Liver (tissue), 9 donors: ENCODE data around the gene LASP1. TPM values are rescaled to one million over a fixed set of nuclear protein-coding genes. Genes with fewer than 3 reads are reported as not detected.

ENCODE experiments used
- DNase-seq: peaks from one replicate; pipeline ENCODE4 v3.0.0-alpha.2; 2017; ENCODE audit warnings: low spot score
- H3K27ac ChIP-seq, 2 donors: one replicate each; pipeline ENCODE4 v1.7.0; 2013; ENCODE audit warnings: inconsistent platforms in 2 of 2, low read length in 2 of 2, control low read depth in 1 of 2, low read depth in 1 of 2, mild to moderate bottlenecking in 1 of 2
- H3K27me3 ChIP-seq, 4 donors: one replicate each; pipeline versions ENCODE4 v1.6.1 to v1.7.0; 2013; ENCODE audit warnings: low read length in 3 of 4, inconsistent platforms in 1 of 4, mild to moderate bottlenecking in 1 of 4, moderate library complexity in 1 of 4; ENCODE audit not compliant: control insufficient read depth in 4 of 4, insufficient read depth in 4 of 4
- H3K36me3 ChIP-seq, 4 donors: one replicate each; pipeline versions ENCODE4 v1.6.1 to v1.7.0; 2013; ENCODE audit warnings: low read length in 3 of 4, mild to moderate bottlenecking in 3 of 4, low read depth in 1 of 4, moderate library complexity in 1 of 4; ENCODE audit not compliant: control insufficient read depth in 4 of 4, insufficient read depth in 3 of 4
- H3K4me1 ChIP-seq, 4 donors: one replicate each; pipeline versions ENCODE4 v1.6.1 to v1.7.0; 2013; ENCODE audit warnings: low read length in 3 of 4, mild to moderate bottlenecking in 3 of 4, moderate library complexity in 1 of 4; ENCODE audit not compliant: control insufficient read depth in 4 of 4, insufficient read depth in 4 of 4
- H3K4me3 ChIP-seq, 3 donors: one replicate each; pipeline versions ENCODE4 v1.6.1 to v1.7.0; 2013; ENCODE audit warnings: low read length in 3 of 3, control low read depth in 1 of 3, low read depth in 1 of 3, mild to moderate bottlenecking in 1 of 3
- H3K9ac ChIP-seq, 2 donors: one replicate each; pipeline ENCODE4 v1.7.0; 2013; ENCODE audit warnings: low read length in 2 of 2, mild to moderate bottlenecking in 2 of 2, moderate library complexity in 2 of 2, control low read depth in 1 of 2, low read depth in 1 of 2
- H3K9me3 ChIP-seq, 4 donors: one replicate each; pipeline versions ENCODE4 v1.6.1 to v1.7.0; 2013; ENCODE audit warnings: low read length in 3 of 4; ENCODE audit not compliant: control insufficient read depth in 4 of 4
- ATF3 ChIP-seq: IDR thresholded peaks from 2 replicates; pipeline ENCODE4 v1.6.1; 2016; ENCODE audit warnings: antibody characterized with exemption
- CTCF ChIP-seq: fragments of 150-350 bp; IDR thresholded peaks from 2 replicates; pipeline ENCODE4 v1.5.1; 2017; ENCODE audit warnings: improper control_type of control experiment, low read depth, low read length; ENCODE audit not compliant: missing input control
- EGR1 ChIP-seq, 2 donors: IDR thresholded peaks; 2 replicates each; pipeline ENCODE4 v1.6.1; 2016 to 2018; ENCODE audit warnings: antibody characterized with exemption in 2 of 2, low read depth in 2 of 2
- HNF4A ChIP-seq, 2 donors: conservative IDR thresholded peaks; 2 replicates each; pipeline ENCODE4 v1.6.1; 2016; ENCODE audit warnings: antibody characterized with exemption in 2 of 2, mild to moderate bottlenecking in 2 of 2
- HNF4G ChIP-seq: IDR thresholded peaks from 2 replicates; pipeline ENCODE4 v1.6.1; 2016; ENCODE audit warnings: antibody characterized with exemption
- JUND ChIP-seq, 2 donors: IDR thresholded peaks; 2 replicates each; pipeline ENCODE4 v1.6.1; 2016; ENCODE audit warnings: antibody characterized with exemption in 2 of 2
- MAX ChIP-seq: IDR thresholded peaks from 2 replicates; pipeline ENCODE4 v1.6.1; 2016; ENCODE audit warnings: antibody characterized with exemption
- REST ChIP-seq: IDR thresholded peaks from 2 replicates; pipeline ENCODE4 v1.6.1; 2016; ENCODE audit warnings: antibody characterized with exemption, mild to moderate bottlenecking
- SP1 ChIP-seq: IDR thresholded peaks from 2 replicates; pipeline ENCODE4 v1.6.1; 2018; ENCODE audit warnings: antibody characterized with exemption, mild to moderate bottlenecking
- TAF1 ChIP-seq: conservative IDR thresholded peaks from 2 replicates; pipeline ENCODE4 v1.6.1; 2016; ENCODE audit warnings: antibody characterized with exemption, mild to moderate bottlenecking
- YY1 ChIP-seq: IDR thresholded peaks from 2 replicates; pipeline ENCODE4 v1.6.1; 2016; ENCODE audit warnings: antibody characterized with exemption, mild to moderate bottlenecking
- ZBTB33 ChIP-seq: IDR thresholded peaks from 2 replicates; pipeline ENCODE4 v1.6.1; 2016; ENCODE audit warnings: antibody characterized with exemption
- WGBS: extraction: QIAGEN DNeasy Blood & Tissue Kit; methylation state at CpG from one replicate; pipeline ENCODE4 v1.1.7; 2013; 5-methylcytosine and 5-hydroxymethylcytosine counted together
- polyA plus RNA-seq, 2 donors: library from polyadenylated mRNA; stranded (reverse) in 1 of 2; unstranded in 1 of 2; fragments of 200-250 nt in 1 of 2; fragments of >200 nt in 1 of 2; fragmentation: Nextera tagmentation in 1 of 2; extraction: Ambion mirVana in 1 of 2; gene quantifications; one replicate each; pipeline versions ENCODE4 v1.2.1 to v1.2.3, GENCODE V29; 2013 to 2015
- total RNA-seq, 2 donors: library from RNA; depleted of rRNA; stranded (reverse); fragments of >200 nt; gene quantifications; one replicate each; pipeline ENCODE4 v1.2.3, GENCODE V29; 2014
- donor health status: healthy.
- donor health status: healthy.
- donor health status: healthy.
- donor health status: healthy.
- donor health status: healthy.

LASP1 gene
- total and polyA plus RNA-seq, 4 donors, result 18.2 to 77.7 (median 68.4) TPM

GRCh38 chr17:38890410-38890746, 20.5 kb downstream of the LASP1 start:
- Histone ChIP-seq H3K9ac (no peak overlapping the region), H3K4me1 (peaks cover 24 to 52% (median 40%) of the 10 kb centered on the region in 4 donors)
- DNase-seq, result no peak

GRCh38 chr17:38891441-38891840, 21.6 kb downstream of the LASP1 start:
- Histone ChIP-seq H3K9ac (no peak overlapping the region), H3K9me3 (no peaks in the 10 kb centered on the region), H3K4me1 (peaks cover 24 to 46% (median 36%) of the 10 kb centered on the region in 4 donors), H3K4me3 (no peak overlapping the region), H3K27me3 (no peaks in the 10 kb centered on the region), H3K36me3 (peaks cover 7 to 19% (median 14%) of the 10 kb centered on the region in 4 donors), H3K27ac (no peak overlapping the region)
- 85% methylated on average over 8 of the region's 8 CpGs for WGBS
- DNase-seq, result no peak
- TF ChIP-seq CTCF (no peak), REST (no peak), ATF3 (no peak), EGR1 (IDR thresholded peaks at IDR 0.05; ENCODE audit: low read depth in 2 of 2) (no peak), SP1 (no peak), YY1 (no peak), JUND (IDR thresholded peaks at IDR 0.05) (no peak), HNF4G (no peak)

More at GRCh38 chr17:38890410-38890746, 20.5 kb downstream of the LASP1 start:
- no peaks in the 10 kb centered on the region for H3K9me3 ChIP-seq
- no peak overlapping the region for H3K4me3 ChIP-seq
- H3K27me3 ChIP-seq, result no peaks in the 10 kb centered on the region
- 84% methylated on average over 8 of the region's 8 CpGs for WGBS
- H3K27ac ChIP-seq, result no peak overlapping the region
- H3K36me3 ChIP-seq, result peaks cover 7 to 19% (median 14%) of the 10 kb centered on the region in 4 donors
- no peak for TF ChIP-seq TAF1
- TF ChIP-seq SP1, result no peak
- no peak for TF ChIP-seq ZBTB33
- no peak for TF ChIP-seq MAX
- TF ChIP-seq YY1, result no peak
- no peak for TF ChIP-seq HNF4A (conservative IDR thresholded peaks at IDR 0.05)
- TF ChIP-seq REST, result no peak
- no peak for TF ChIP-seq EGR1 (IDR thresholded peaks at IDR 0.05; ENCODE audit: low read depth in 2 of 2)
